Neuronal stem cell (in vitro differentiated cells): ENCODE data around the gene BABAM2.

Source experiments
- DNase-seq: peaks from one replicate; pipeline ENCODE4 v3.0.0-alpha.2; 2013; ENCODE audit warnings: low spot score
- H2AFZ ChIP-seq: one replicate; pipeline ENCODE4 v1.6.1; 2013; ENCODE audit warnings: mild to moderate bottlenecking, low read length, inconsistent platforms
- H2AK5ac ChIP-seq: 2 replicates; pipeline ENCODE4 v1.6.1; 2013; ENCODE audit warnings: low read depth, mild to moderate bottlenecking, inconsistent platforms, low read length, moderate library complexity, mixed read lengths
- H2BK120ac ChIP-seq: 2 replicates; pipeline ENCODE4 v1.6.1; 2013; ENCODE audit warnings: low read depth, mild to moderate bottlenecking, inconsistent platforms, low read length, moderate library complexity, mixed read lengths
- H2BK12ac ChIP-seq: one replicate; pipeline ENCODE4 v1.6.1; 2013; ENCODE audit warnings: low read length, inconsistent platforms
- H2BK15ac ChIP-seq: 2 replicates; pipeline ENCODE4 v1.6.1; 2013; ENCODE audit warnings: mild to moderate bottlenecking, low read length, inconsistent platforms, mixed read lengths
- H2BK5ac ChIP-seq: one replicate; pipeline ENCODE4 v1.6.1; 2013; ENCODE audit warnings: inconsistent platforms, mild to moderate bottlenecking, low read length, moderate library complexity
- H3K14ac ChIP-seq: one replicate; pipeline ENCODE4 v1.6.1; 2013; ENCODE audit warnings: low read length, inconsistent platforms
- H3K18ac ChIP-seq: 2 replicates; pipeline ENCODE4 v1.6.1; 2013; ENCODE audit warnings: low read length, inconsistent platforms
- H3K23ac ChIP-seq: 2 replicates; pipeline ENCODE4 v1.6.1; 2013; ENCODE audit warnings: low read depth, mild to moderate bottlenecking, mixed read lengths, low read length, inconsistent platforms; ENCODE audit not compliant: poor library complexity
- H3K27ac ChIP-seq: replicated peaks from 3 replicates; pipeline ENCODE4 v1.5.1; 2013; ENCODE audit warnings: low read length, inconsistent platforms
- H3K27me3 ChIP-seq, 3 experiments: 2 replicates each; pipeline ENCODE4 v1.6.1; 2013; ENCODE audit warnings: low read length in 3 of 3, mild to moderate bottlenecking in 2 of 3, inconsistent platforms in 1 of 3, low read depth in 1 of 3, mixed read lengths in 1 of 3, moderate library complexity in 1 of 3; ENCODE audit not compliant: control insufficient read depth in 3 of 3, insufficient read depth in 3 of 3
- H3K36me3 ChIP-seq, 2 donors: replicated peaks in 1 of 2; 2 replicates each; pipeline ENCODE4 v1.6.1; 2013; ENCODE audit warnings: low read length in 2 of 2; ENCODE audit not compliant: control insufficient read depth in 2 of 2, insufficient read depth in 2 of 2
- H3K4ac ChIP-seq: 2 replicates; pipeline ENCODE4 v1.6.1; 2013; ENCODE audit warnings: inconsistent platforms, mild to moderate bottlenecking, low read length, moderate library complexity
- H3K4me1 ChIP-seq, 2 donors: 1 replicate in 1 of 2; 2 replicates in 1 of 2; pipeline ENCODE4 v1.6.1; 2013; ENCODE audit warnings: low read length in 2 of 2, low read depth in 1 of 2; ENCODE audit not compliant: control insufficient read depth in 2 of 2, insufficient read depth in 1 of 2
- H3K4me2 ChIP-seq: one replicate; pipeline ENCODE4 v1.6.1; 2013; ENCODE audit warnings: mild to moderate bottlenecking, low read length, inconsistent platforms; ENCODE audit not compliant: insufficient read depth, poor library complexity, severe bottlenecking
- H3K4me3 ChIP-seq, 2 donors: 2 replicates each; pipeline ENCODE4 v1.5.1; 2013; ENCODE audit warnings: low read length in 2 of 2, mild to moderate bottlenecking in 2 of 2, inconsistent platforms in 1 of 2, moderate library complexity in 1 of 2
- H3K79me1 ChIP-seq: one replicate; pipeline ENCODE4 v1.6.1; 2013; ENCODE audit warnings: low read depth, mild to moderate bottlenecking, inconsistent platforms, low read length, moderate library complexity
- H3K9ac ChIP-seq: one replicate; pipeline ENCODE4 v1.6.1; 2013; ENCODE audit warnings: mild to moderate bottlenecking, low read depth, low read length, inconsistent platforms; ENCODE audit not compliant: poor library complexity
- H3K9me3 ChIP-seq, 2 donors: replicated peaks in 1 of 2; 2 replicates each; pipeline versions ENCODE3 to v1.6.1; 2013; ENCODE audit warnings: low read length in 2 of 2, mild to moderate bottlenecking in 2 of 2, inconsistent platforms in 1 of 2, low read depth in 1 of 2, mixed read lengths in 1 of 2, moderate library complexity in 1 of 2; ENCODE audit not compliant: control insufficient read depth in 2 of 2, insufficient read depth in 1 of 2
- H4K8ac ChIP-seq: one replicate; pipeline ENCODE4 v1.6.1; 2013; ENCODE audit warnings: low read depth, mild to moderate bottlenecking, inconsistent platforms, low read length, moderate library complexity
- H4K91ac ChIP-seq: one replicate; pipeline ENCODE4 v1.6.1; 2013; ENCODE audit warnings: low read length, low read depth, mild to moderate bottlenecking, inconsistent platforms; ENCODE audit not compliant: poor library complexity
- WGBS, 2 donors: extraction: QIAGEN DNeasy Blood & Tissue Kit; methylation state at CpG; one replicate each; pipeline ENCODE4 v1.1.7; 2013; ENCODE audit warnings: missing lambda C conversion rate in 2 of 2, mixed read lengths in 1 of 2; ENCODE audit not compliant: insufficient read length in 2 of 2, insufficient replicate concordance in 1 of 2; ENCODE audit errors: extremely low coverage in 2 of 2; 5-methylcytosine and 5-hydroxymethylcytosine counted together

Gene BABAM2

DNA sequence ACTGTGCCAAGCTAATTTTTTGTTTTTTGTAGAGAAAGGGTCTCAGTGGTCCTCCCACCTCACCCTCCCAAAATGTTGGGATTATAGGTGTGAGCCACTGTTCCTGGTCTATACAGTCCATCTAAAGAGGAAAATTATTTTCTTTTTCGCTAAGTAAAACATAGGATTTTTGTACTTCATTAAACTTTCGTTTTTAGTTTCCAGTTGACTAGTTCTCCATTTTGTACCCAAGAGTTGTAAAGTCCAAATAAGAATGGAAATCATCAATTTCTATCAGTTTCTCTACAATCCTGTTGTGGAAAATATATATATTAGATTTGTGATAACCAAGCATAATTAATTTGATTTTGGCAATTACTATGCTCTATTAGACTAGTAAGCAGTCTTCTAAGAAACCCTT is 156.4 kb downstream of the BABAM2 start:
- Histone ChIP-seq H2BK120ac (no peak overlapping the region), H4K8ac (no peak overlapping the region), H3K79me1 (no peaks in the 10 kb centered on the region), H2BK12ac (no peak overlapping the region), H4K91ac (no peak overlapping the region), H3K4ac (no peak overlapping the region), H2AFZ (no peak overlapping the region), H3K23ac (no peak overlapping the region), H2BK5ac (no peak overlapping the region), H3K9me3 (no peaks in the 10 kb centered on the region), H3K9ac (no peak overlapping the region), H3K4me1 (no peaks in the 10 kb centered on the region), H3K36me3 (no peaks in the 10 kb centered on the region), H3K27me3 (no peaks in the 10 kb centered on the region), H3K4me2 (no peak overlapping the region), H3K4me3 (no peak overlapping the region), H2AK5ac (no peak overlapping the region), H3K14ac (no peak overlapping the region), H3K27ac (no peak overlapping the region), H2BK15ac (no peak overlapping the region), H3K18ac (no peak overlapping the region)
- no CpG with 5 or more reads among the region's 2 CpGs for WGBS, 2 donors
- no peak for DNase-seq

DNA sequence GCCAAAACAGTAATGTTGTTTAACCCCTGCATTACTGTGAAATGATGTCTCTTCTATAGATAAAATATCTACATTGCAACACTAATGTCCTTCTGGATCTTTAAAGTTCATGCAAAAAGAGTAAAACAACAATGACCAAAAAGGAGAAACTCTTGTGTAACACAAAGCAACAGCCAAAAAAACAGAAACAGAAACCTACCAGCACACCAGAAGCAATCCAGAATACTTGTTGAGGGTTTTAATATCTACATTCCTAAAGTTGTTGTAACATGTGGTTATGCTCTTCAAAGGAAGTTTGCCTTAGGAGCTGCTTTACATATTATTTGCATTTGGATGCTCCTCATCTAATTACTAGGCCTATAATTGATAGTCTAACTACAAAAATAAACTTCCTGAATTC is 157.2 kb downstream of the BABAM2 start:
- H3K27ac ChIP-seq, result no peak overlapping the region

GRCh38 chr2:28048341-28048740 is 157.8 kb downstream of the BABAM2 start:
- Histone ChIP-seq H3K23ac (no peak overlapping the region), H2BK120ac (no peak overlapping the region), H2AFZ (no peak overlapping the region), H3K4me2 (no peak overlapping the region), H3K36me3 (no peaks in the 10 kb centered on the region), H3K4me1 (no peaks in the 10 kb centered on the region), H3K14ac (no peak overlapping the region), H3K18ac (no peak overlapping the region), H3K27me3 (no peaks in the 10 kb centered on the region), H3K9me3 (no peaks in the 10 kb centered on the region), H4K8ac (no peak overlapping the region), H3K9ac (no peak overlapping the region), H3K27ac (no peak overlapping the region), H2BK15ac (no peak overlapping the region), H3K4me3 (no peak overlapping the region), H2AK5ac (no peak overlapping the region), H2BK5ac (no peak overlapping the region), H2BK12ac (no peak overlapping the region), H3K79me1 (no peaks in the 10 kb centered on the region), H4K91ac (no peak overlapping the region), H3K4ac (no peak overlapping the region)
- no CpG with 5 or more reads among the region's 3 CpGs for WGBS, 2 donors
- no peak for DNase-seq

More for the DNA sequence above, 157.2 kb downstream of the BABAM2 start:
- H2BK12ac ChIP-seq, result no peak overlapping the region
- no peak overlapping the region for H3K18ac ChIP-seq
- no peak overlapping the region for H2BK120ac ChIP-seq
- no peak overlapping the region for H3K23ac ChIP-seq
- DNase-seq, result no peak
- H3K9me3 ChIP-seq, result no peaks in the 10 kb centered on the region
- H3K27me3 ChIP-seq, result no peaks in the 10 kb centered on the region
- no peak overlapping the region for H2BK5ac ChIP-seq
- no peaks in the 10 kb centered on the region for H3K4me1 ChIP-seq
- H2AK5ac ChIP-seq, result no peak overlapping the region
- H3K4me3 ChIP-seq, result no peak overlapping the region
- no peak overlapping the region for H3K14ac ChIP-seq
- H3K4ac ChIP-seq, result no peak overlapping the region
- H3K79me1 ChIP-seq, result no peaks in the 10 kb centered on the region
- H2BK15ac ChIP-seq, result no peak overlapping the region
- H3K4me2 ChIP-seq, result no peak overlapping the region
- no peak overlapping the region for H4K8ac ChIP-seq
- no peak overlapping the region for H4K91ac ChIP-seq
- no peak overlapping the region for H3K9ac ChIP-seq
- H3K36me3 ChIP-seq, result no peaks in the 10 kb centered on the region
- no peak overlapping the region for H2AFZ ChIP-seq

DNA sequence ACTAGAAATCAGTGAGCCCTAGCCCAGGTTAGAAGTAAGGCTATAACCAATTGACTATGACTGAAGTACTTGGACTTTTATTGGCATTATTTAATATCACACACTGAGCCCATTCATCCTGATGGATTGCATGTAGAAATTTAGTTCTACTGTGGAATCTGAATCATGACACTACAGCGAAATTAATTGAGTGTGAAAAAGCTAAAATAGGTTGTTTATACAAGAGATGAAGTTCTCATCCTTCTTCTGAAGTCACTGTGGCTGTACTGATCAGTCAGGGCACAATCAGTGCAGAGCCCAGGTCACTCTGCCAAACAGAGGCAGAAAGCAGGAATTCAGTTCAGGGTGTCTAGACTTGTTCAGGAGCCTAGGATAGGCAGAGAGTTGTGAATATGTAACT is 158.9 kb downstream of the BABAM2 start:
- Histone ChIP-seq H2BK5ac (no peak overlapping the region), H3K4me3 (no peak overlapping the region), H3K9ac (no peak overlapping the region), H3K27me3 (no peaks in the 10 kb centered on the region), H2BK12ac (no peak overlapping the region), H4K8ac (no peak overlapping the region), H3K27ac (no peak overlapping the region), H3K18ac (no peak overlapping the region), H3K14ac (no peak overlapping the region), H3K79me1 (no peaks in the 10 kb centered on the region), H3K4me1 (peaks cover 0 to 2% of the 10 kb centered on the region in 2 donors), H2BK15ac (no peak overlapping the region), H2AFZ (no peak overlapping the region), H3K36me3 (no peaks in the 10 kb centered on the region), H2BK120ac (no peak overlapping the region), H2AK5ac (no peak overlapping the region), H3K4ac (no peak overlapping the region), H3K4me2 (no peak overlapping the region), H3K23ac (no peak overlapping the region), H4K91ac (no peak overlapping the region), H3K9me3 (no peaks in the 10 kb centered on the region)
- no peak for DNase-seq
- no CpG with 5 or more reads among the region's 1 CpG for WGBS, 2 donors
